ENCODE results near the gene IFI27L1.

- no peak for TF ChIP-seq CTCF (IDR thresholded peaks at IDR 0.05; ENCODE audit: low read length)
- TF ChIP-seq EZH2 (optimal IDR thresholded peaks at IDR 0.05; ENCODE audit: low read depth, low read length): no peak
- TF ChIP-seq EZH2phosphoT487 (IDR thresholded peaks at IDR 0.05; ENCODE audit: low read length): no peak
Measured at GRCh38 chr14:94038510-94038909, 42.6 kb upstream of the IFI27L1 start.

Measured in MM.1S (cell line).